ENCODE results near the gene SERPINB8.

Gene SERPINB8

DNA sequence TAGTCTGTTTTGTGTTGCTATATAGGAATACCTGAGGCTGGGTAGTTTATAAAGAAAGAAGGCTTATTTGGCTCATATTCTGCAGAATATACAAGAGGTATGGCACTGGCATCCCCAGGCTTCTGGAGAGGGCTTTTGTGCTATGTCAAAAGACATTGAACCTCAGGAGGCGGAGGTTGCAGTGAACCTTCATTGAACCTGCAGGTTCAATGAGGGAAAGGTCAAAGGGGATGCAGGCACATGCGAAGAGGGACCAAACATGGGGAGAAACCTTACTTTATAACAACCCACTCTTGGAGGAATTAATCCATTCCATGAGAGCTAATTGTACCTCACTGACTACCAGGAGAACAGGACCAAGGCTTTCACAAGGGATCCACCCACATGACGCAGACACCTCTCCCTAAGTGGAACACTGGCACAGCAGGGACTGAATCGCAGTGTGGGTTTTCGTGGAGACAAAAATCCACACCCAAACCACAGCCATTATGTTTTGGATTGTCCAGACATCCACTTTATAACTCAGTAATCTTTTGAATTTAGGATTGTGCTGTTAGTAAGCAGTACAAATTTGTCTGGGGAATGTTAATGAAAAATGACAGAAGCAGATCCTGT, 4.1 kb upstream of the SERPINB8 start:
- no peak for DNase-seq

DNA sequence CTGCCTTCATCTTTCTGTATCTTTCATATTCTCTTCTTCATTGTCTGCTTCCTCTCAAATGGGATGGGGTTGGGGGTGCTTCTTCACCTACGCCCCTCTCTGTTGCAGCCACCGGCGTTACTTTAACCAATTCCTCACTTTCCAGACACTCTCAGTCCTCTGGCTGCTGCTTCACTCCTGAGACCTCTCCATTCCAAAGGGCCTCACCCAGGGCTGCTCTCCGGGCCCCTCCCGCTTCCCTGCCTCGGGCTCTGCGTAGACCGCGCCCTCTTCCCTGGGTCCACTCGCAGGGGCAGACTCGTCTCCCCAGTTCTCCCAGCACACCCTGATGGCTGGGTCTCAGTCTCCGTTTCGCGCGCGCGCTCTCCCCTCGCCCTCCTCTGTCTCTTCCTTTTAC, 926 bp downstream of the SERPINB8 start:
- DNase-seq = no peak

DNA sequence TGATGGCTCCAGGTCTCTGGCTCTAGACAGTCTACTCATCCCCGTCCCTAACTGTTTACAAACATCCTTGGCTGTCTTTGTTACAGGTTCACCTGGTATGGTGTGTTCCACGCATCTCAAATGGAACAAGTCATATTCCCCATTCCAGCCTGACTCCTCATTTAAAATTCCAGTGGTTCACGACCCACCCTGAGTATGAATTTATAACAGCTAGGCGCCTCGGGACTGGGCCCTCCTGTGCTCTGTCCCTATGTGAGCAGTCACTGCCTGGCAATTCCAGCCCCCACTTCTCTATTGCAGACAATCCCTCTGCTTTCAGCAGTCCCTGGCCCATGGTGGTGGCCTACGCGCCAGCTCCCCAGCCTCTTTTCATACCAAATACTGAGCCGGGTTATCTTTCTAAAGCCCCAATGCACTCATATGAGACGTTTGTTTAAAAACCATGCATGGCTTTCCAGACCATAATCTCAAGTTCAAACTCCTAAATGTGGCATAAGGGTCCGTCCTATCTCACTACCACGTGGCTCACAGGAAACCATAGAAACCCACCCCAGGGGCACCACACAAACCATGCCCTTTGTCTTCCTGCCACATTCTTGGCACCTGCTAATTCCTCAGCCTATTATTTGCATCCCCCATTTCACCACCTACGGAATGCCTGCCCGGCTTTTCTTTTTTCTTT, 1.6 kb downstream of the SERPINB8 start:
- DNase-seq = no peak

DNA sequence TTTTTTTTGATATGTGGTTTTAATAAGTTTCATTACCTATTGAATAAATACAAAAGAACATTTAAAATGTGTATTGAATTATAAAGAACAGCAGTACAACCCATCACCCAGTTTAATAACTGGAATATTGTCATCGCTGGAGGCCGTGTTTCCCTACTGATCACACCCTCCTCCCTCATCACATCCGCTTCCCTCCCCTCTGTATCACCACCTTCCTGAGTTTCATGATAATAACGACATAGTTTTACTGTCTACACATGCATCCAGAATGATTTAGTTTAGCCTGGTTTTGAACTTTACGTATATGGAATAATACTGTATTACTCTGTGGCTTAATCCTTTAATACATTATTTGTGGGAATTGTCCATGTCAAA, 2.1 kb downstream of the SERPINB8 start:
- no peak for DNase-seq

DNA sequence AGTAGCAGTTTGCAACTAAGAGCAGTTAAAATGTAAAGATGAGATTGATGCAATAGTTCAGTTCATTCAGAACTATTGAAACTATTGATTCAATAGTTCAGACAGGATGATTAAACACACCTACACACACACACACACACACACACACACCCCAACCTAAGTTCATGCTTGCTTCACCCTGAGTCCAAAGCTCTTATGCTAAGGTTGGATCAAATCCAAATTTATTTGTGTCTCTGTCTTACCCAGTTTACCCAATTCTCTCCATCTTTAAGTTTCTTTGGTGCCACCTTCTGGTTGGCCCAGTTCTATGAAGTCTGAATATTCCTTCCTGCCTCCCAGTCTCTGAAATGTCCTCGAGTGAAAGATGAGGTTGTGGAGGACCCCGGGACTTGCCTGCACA, 5.1 kb downstream of the SERPINB8 start:
- DNase-seq = peak; percentile 8

DNA sequence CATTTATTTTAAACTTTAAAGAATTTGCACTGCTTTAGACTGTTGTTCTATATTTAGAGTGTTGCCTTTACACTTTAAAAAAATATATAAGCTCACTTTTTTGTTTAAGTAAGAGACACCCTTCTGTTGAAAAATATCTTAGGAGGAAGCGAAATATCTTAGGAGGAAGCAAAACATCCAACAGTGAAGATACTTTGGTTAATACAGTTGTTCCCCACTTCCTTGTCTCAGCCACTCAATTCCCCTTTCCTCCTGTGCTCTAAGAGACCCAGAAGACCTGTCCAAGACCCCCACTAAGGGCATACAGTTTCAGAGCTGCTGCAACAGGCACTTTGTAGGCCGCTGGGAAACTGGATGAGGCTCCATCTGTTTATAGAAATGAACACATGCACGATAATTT, 5.7 kb downstream of the SERPINB8 start:
- no peak for DNase-seq

DNA sequence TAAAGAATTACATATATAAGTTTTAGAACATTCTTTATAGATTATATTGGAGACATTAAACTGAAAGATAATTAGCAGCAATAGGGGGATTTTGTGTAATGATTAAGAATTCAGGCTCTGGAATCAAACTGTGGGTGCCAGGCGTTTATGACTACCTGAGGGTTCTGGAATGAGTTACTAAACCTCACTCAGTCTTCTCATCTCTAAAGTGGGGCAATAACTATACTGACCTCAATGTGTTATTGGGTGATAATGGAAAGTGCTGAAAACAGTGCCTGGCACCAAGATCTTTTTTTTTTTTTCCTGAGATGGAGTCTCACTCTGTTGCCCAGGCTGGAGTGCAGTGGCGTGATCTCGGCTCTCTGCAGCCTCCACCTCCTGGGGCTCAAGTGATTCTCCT, 7.2 kb downstream of the SERPINB8 start:
- DNase-seq = no peak

DNA sequence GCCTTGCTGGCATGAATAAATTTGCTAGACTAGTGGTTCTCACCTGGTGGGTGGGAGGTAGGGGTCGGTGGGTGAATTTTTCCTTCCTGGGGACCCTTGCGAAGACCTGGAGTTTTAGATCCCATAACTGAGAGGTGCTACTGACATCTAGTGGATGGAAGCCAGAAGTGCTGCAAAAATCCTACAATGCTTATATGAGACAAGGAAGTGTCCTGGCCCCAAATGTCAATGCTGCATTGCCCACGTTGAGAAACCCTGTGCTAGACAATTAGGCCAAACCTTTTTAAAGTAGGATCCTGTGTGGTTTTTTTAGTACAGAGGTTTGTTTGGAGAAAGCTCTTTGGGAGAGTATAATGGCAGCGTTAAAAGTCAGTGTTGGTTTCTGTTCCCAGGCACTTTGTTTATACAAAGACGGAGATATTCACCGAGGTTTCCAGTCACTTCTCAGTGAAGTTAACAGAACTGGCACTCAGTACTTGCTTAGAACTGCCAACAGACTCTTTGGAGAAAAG, 9.6 kb downstream of the SERPINB8 start:
- DNase-seq = no peak

DNA sequence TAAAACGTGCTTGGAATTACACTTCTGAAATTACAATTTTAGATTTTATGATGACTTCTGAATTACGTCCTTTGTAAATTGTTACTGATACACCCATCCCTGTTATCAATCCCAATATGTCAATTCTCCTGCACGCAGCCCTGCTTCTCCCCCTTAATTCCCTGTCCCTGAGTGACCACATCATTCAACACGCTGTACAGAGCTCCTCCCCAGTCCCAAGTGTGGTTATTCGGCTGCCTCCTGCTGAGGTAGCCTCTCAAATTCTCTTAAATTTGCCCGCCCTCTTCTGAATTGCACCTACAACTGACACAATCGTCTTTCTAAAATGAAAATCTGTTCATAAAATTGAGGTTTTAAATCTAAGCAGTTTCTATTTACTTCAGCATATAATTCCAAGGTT, 10.1 kb downstream of the SERPINB8 start:
- DNase-seq = no peak

DNA sequence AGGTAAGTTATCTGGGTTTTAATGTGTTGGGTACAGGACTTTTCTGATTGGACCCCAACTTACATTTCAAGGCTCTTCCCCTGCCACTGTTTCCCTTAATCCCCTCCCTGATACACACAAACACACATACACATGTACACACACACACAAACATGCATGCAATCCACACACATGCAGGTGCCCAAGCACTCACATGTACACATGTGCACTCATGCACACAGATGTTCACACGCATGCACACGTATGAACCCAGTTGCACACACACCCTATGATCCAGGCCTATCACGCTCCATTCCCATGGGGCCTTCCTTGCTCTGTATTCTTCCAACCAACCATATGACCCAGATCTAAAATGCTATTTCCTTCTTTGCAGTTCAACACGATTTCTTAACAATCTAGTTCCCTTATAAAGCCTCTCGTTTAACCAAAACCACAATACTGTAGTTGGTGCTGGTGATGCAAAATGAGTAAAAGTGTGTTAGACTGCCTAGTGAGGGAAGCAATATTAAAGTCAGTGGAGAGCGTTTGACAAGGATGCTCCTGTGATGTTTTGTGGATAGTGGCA, 11.1 kb downstream of the SERPINB8 start:
- DNase-seq = no peak

DNA sequence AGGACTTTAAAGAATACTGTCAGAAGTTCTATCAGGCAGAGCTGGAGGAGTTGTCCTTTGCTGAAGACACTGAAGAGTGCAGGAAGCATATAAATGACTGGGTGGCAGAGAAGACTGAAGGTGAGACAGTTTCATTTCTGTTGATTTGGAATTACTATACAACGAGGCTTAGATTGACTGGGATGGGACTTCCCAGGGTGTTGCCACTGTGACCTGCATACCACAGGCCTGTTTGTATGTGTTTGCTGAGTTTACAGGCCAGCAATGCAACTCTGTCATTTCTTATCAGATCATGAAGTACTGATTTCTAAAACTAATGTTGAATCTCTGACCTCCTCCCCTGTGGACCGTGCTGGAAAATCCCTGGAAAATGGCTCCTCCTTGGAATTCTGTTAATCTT, 11.8 kb downstream of the SERPINB8 start:
- DNase-seq = no peak

DNA sequence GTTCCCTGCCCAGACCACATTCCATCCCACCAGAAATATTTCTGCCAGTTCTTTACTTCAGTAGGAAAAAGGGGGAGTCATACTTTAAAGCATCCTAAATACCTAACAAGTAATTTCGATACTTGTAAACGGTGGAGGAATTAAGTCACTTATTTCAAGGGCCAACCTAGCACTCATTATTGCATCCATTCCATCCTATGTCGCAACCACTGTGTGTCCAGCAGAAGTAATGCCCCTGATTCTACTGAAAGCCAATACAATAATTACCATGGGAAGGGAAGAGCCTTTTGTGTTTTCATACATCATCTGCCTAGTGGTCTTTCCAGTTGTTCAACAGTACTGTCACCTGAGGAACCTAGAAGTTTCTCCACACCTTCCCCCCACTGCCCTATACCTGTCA, 12.5 kb downstream of the SERPINB8 start:
- no peak for DNase-seq

DNA sequence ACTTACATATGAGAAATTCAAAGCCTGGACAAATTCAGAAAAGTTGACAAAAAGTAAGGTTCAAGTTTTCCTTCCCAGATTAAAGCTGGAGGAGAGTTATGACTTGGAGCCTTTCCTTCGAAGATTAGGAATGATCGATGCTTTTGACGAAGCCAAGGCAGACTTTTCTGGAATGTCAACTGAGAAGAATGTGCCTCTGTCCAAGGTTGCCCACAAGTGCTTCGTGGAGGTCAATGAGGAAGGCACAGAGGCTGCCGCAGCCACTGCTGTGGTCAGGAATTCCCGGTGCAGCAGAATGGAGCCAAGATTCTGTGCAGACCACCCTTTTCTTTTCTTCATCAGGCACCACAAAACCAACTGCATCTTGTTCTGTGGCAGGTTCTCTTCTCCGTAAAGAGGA, 17.0 kb downstream of the SERPINB8 start:
- DNase-seq = no peak

DNA sequence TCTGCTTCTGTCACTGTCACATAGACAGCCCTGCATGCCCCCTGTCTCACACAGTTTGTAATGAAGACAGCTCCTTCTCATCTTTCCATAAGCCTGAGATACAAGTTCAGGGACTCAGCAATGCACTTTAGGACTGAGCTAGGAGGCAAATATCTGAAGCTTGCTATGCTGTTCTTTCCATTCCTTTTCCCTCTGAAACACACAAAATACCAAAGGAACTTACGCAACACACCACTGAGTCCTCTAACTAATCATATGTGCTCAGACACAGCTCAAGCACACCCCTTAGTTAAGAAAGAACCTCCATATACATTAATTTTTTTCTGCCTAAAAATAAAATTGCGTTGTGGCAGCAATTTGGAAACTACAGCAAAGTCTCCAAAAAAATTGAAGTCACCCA, 17.9 kb downstream of the SERPINB8 start:
- DNase-seq = no peak

DNA sequence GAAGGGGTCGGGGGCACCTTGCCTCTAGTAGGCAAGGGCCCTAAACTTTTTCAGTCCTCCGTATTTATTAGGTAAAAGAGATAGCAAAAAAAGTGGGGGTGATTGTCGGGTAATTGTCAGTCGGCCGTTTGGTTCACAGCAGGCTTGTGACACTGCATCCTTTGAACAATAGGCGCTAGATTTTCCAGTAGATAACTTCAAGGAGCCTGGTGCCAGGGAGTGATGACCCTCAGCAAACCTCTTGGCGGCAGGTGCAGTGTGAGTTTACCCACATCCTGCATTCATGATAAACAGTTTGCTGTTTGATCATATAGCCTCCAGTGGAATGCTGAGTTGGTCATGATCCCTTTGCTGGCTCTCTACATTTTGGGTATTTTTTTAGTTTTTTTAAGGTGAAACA, 22.9 kb downstream of the SERPINB8 start:
- DNase-seq = no peak

DNA sequence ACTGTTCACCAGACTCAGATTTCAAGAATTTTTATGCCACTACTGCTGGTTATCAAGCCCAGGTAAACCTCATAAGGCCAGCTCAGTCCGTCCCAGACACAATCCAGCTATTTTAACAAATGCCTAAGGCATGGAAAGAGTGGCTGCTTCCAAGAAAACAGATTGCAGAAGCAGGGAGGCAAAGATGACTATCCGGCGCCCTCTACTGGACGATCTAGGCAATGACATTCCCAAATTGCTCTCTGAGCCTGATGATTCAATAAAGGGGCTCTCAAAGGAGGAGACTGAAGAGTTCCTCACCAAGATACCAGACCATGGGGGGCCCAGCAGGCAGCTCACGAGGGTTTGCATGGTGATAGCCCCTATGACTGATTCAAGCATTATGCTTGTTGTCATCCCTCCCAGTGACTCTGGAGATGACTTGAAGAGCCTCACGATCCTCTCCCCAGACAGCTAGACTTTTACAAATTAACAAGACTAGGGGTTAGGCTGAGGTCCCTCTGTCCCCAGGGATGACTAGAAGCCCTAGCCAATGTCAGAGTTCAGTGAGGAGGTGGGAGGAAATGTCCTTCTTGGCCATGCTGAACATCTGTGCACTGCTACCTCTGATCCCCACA, 25.0 kb downstream of the SERPINB8 start:
- DNase-seq = no peak

DNA sequence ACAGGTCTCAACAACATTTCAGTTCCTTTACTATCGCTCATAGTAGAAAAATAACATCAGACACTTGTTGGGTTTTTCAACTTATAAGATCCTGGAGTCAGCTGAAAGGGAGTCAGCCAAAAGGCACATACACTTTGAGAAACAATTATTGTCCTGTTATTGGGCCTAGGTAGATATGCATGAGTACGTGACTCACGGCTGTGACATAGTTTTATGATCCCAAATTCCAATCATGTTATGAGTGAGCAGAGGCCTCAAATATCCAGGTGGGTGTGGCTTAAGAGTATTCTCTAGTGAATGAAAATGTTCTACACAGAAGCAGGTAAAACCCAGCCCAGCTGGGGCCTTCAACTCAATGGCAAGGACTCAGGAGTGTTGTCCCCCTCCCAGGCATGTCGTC, 27.2 kb downstream of the SERPINB8 start:
- DNase-seq = no peak

DNA sequence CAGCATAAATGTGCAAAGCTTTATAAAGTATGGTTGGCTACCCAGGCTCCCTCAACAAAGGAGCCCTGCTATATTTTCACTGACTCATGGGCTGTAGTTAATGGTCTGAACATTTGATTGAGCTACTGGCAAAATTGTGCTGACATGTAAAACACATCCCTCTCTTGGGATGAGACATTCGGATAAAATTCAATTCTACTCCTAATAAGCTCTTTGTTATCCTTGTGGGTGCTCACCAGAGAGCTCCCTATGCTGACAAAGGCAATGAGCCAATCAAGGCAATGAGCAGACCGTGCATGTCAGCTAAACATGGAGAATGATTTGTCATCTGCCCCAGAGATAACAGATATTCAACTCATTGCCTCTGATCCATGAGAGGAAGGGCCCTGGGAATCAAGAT, 27.7 kb downstream of the SERPINB8 start:
- DNase-seq = no peak

DNA sequence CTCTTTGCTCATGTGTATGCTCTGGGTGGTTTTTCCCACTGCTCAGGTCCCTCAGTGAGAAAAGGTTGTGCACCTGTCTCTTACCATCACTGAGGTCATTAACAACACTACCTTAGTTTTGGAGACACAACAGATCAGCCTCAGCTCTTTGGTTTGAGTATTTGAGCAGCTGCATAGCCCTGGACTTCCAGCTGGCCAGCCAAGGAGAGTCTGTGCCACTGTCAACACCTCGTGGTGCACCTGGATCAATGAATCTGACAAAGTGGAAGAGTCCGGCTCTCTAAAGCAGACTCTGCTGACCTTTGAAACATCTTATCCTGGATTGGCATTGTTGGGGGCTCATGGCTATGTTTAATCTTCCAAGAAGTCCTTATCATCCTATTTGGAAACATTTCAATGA, 30.0 kb downstream of the SERPINB8 start:
- no peak for DNase-seq

DNA sequence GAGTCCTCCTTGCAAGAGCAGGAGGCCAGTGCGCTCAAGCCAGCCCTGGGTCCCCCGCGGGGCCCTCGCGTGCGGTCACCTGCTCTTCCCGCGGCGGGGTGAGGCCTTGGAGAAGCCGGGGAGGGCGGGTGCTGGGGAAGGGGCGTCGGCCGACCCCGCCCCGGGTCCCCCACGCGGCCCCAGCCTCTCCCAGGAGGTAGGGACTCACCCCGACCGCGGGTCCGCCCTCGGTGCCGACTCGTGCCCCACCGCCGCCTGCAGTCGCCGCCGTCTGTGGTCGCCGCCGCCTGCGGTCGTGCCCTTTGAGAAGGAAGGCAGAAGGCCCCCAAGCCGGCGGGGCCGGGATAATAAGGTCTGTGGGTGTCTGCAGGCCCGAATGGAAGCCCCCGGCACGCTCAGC, 32.7 kb downstream of the SERPINB8 start:
- DNase-seq = no peak

DNA sequence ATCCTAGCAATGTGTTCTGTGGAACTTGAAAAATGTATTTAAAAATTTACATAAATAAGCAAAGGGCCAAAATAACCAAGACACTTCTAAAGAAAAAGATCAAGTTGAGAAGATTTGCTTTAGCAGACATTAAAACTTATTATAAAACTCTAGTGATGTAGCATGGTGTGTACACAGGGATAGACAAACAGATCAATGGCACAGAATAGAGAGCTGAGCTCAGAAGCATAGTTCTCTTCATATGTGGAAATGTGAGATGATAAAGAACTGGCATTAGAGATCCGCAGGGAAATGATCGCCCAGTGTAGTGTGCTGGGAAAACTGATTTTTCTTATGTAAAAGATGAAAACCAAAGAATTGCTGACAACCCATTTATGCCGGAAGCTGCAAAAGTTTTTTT, 39.4 kb downstream of the SERPINB8 start:
- DNase-seq = no peak

DNA sequence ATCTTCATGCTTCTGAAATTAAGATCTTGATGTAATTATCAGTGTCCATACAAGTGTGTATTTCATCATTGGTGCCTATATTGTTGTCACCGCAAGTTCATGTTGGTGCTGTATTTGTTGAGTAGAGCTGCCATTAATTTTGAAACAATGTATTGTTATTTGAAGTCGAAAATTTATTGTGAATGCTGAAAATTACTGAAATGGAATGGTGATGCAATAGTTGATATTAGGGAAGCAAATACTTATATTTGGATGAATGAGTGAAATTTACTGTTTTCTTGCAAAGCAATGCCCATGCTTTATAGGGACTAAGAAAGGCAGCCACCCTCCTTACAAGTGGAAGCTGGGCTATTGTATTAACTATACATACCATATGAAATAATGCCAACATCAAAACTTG, 41.6 kb downstream of the SERPINB8 start:
- DNase-seq = no peak

DNA sequence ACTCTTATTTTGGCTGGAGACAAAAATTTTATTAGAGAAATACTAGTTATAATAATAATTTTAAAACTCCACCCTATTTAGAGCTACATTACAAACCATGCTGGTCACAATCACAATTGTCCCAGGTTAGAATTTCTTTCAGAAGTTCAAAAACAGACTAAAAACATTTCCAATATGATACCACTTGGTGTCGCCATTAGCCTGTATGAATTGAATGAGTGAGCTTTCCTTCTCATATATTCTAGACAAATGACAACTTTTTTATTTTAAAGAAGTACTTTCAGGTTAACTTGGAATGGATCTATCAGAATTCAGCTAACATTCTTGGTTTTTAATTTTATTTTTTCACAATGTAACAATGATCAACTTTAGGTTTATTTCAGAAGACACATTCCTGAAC, 48.0 kb downstream of the SERPINB8 start:
- DNase-seq = no peak

Measured in NCI-H524 treated with DMSO at 0.1 percent for 48 hours (cell line).